ENCODE data around the gene TRAK1. TPM values are rescaled to one million over a fixed set of nuclear protein-coding genes. Genes with fewer than 3 reads are reported as not detected.
A peak's percentile ranks its signal among the peaks of the same experiment; 100 is the strongest.

Gene TRAK1
- total RNA-seq, 6 donors from 2014 or later, result 46.7 to 107 (median 74.7) TPM

GRCh38 chr3:42130329-42131070, 39.3 kb downstream of the TRAK1 start:
- no peak overlapping the region for H3K4me3 ChIP-seq
- ATAC-seq (ENCODE audit: low FRiP score in 2 of 2) (peak in 1 of 2 donors; percentile 41), DNase-seq (no peak)
- H3K27me3 ChIP-seq, result no peaks in the 10 kb centered on the region
- 77 to 83% methylated on average over 8 of the region's 8 CpGs for WGBS, 2 donors
- H3K4me1 ChIP-seq, result peaks cover 0 to 16% (median 7%) of the 10 kb centered on the region in 4 donors
- no peak overlapping the region for H3K27ac ChIP-seq
- peaks cover 0 to 20% (median 2%) of the 10 kb centered on the region in 4 donors for H3K36me3 ChIP-seq
- TF ChIP-seq EP300 (IDR thresholded peaks at IDR 0.05), result no peak
- TF ChIP-seq POLR2AphosphoS5 (IDR thresholded peaks at IDR 0.05), result no peak
- TF ChIP-seq POLR2A (IDR thresholded peaks at IDR 0.05), result no peak
- TF ChIP-seq, protein P1, sequence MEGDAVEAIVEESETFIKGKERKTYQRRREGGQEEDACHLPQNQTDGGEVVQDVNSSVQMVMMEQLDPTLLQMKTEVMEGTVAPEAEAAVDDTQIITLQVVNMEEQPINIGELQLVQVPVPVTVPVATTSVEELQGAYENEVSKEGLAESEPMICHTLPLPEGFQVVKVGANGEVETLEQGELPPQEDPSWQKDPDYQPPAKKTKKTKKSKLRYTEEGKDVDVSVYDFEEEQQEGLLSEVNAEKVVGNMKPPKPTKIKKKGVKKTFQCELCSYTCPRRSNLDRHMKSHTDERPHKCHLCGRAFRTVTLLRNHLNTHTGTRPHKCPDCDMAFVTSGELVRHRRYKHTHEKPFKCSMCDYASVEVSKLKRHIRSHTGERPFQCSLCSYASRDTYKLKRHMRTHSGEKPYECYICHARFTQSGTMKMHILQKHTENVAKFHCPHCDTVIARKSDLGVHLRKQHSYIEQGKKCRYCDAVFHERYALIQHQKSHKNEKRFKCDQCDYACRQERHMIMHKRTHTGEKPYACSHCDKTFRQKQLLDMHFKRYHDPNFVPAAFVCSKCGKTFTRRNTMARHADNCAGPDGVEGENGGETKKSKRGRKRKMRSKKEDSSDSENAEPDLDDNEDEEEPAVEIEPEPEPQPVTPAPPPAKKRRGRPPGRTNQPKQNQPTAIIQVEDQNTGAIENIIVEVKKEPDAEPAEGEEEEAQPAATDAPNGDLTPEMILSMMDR (IDR thresholded peaks at IDR 0.05), result no peak
- H3K9me3 ChIP-seq, result no peaks in the 10 kb centered on the region

DNA sequence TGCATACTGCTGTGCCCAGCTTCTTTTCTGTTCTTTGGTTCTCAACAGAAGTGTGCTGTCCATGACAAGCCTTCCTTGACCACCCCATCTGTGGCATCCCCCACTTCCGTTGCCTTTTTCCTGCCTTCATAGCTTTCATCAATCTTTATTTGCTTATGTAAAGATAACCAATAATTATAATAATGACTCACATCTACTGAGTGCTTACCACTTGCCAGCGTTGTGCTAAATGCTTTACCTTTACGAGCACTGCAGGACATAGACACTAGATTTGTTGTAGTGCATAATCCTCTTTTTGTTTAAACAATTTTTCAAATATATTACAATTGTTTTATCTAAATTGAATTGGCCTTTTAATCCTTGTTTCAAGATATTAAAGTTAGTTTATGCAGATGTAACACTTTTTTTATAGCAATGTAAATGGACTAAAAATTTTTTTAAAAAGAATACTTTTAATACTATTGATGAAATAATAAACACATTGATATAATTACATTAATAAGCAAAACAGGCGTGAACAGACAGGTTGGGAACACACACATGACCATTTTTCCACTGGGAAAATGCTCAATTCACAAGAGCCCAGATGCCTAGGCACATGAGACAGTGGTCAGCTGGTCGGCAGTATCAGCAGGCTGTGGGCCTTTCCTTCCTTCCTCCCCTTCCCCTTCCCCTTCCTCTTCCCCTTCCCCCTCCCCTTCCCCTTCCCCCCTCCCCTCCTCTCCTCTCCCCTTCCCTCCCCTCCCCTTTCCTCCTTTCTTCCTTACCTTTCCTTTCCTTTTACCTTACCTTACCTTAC, 42.5 kb downstream of the TRAK1 start:
- TF ChIP-seq, protein P1 (IDR thresholded peaks at IDR 0.05), result no peak
- no peak for TF ChIP-seq POLR2AphosphoS5 (IDR thresholded peaks at IDR 0.05)
- TF ChIP-seq EP300 (IDR thresholded peaks at IDR 0.05), result no peak
- TF ChIP-seq POLR2A (IDR thresholded peaks at IDR 0.05), result no peak
- DNase-seq, result no peak
- H3K4me3 ChIP-seq, result no peak overlapping the region
- peaks cover 0 to 20% (median 8%) of the 10 kb centered on the region in 4 donors for H3K4me1 ChIP-seq
- H3K27ac ChIP-seq, result peak overlapping the region in 1 of 4 donors; percentile 22
- H3K36me3 ChIP-seq, result no peaks in the 10 kb centered on the region
- no peaks in the 10 kb centered on the region for H3K27me3 ChIP-seq
- ATAC-seq (ENCODE audit: low FRiP score in 2 of 2), result no peak
- no peaks in the 10 kb centered on the region for H3K9me3 ChIP-seq
- WGBS, 2 donors, result 62 to 75% methylated on average over 5 of the region's 5 CpGs

DNA sequence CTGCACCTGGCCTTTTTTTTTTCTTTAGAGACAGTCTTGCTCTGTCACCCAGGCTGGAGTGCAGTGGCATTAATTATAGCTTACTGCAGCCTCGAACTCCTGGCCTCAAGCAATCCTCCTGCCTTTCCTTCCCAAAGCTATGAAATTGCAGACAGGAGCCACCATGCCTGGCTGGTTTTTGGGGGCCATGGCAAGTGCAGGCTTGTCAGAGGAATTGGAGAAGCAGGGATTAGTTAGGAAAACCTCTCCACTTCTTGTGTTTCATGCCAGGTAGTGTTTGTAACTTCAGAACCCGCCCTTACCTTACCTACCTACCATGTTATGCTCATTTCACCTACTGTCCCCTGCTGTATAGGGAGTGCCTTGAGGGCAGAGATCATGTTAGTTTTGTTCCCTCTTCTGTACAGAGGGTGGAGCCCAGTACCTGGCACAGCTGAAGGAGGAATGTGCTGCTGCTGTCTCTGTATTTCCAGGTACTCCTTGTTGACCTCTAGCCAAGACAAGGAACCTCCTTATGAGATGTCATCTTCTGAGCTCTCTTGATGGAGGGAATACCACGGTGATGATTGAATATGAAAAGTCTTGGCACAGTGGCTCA, 43.8 kb downstream of the TRAK1 start:
- Histone ChIP-seq H3K27me3 (no peaks in the 10 kb centered on the region), H3K4me1 (peaks cover 0 to 17% (median 5%) of the 10 kb centered on the region in 4 donors), H3K36me3 (peaks cover 0 to 2% (median 0%) of the 10 kb centered on the region in 4 donors), H3K4me3 (no peak overlapping the region), H3K27ac (no peak overlapping the region), H3K9me3 (no peaks in the 10 kb centered on the region)
- TF ChIP-seq EP300 (IDR thresholded peaks at IDR 0.05) (no peak), POLR2AphosphoS5 (IDR thresholded peaks at IDR 0.05) (no peak), POLR2A (IDR thresholded peaks at IDR 0.05) (no peak)
- TF ChIP-seq, protein P1 (IDR thresholded peaks at IDR 0.05), result no peak
- DNase-seq (no peak), ATAC-seq (ENCODE audit: low FRiP score in 2 of 2) (peak; percentile 36 to 66)
- WGBS, 2 donors, result 74 to 80% methylated on average over 3 of the region's 3 CpGs

GRCh38 chr3:42139621-42140453, 48.7 kb downstream of the TRAK1 start:
- DNase-seq (no peak), ATAC-seq (ENCODE audit: low FRiP score in 2 of 2) (no peak)
- WGBS, 2 donors, result 93% methylated on average over 14 to 16 of the region's 16 CpGs
- Histone ChIP-seq H3K4me3 (no peak overlapping the region), H3K36me3 (peaks cover 0 to 2% (median 0%) of the 10 kb centered on the region in 4 donors), H3K9me3 (no peaks in the 10 kb centered on the region), H3K27me3 (no peaks in the 10 kb centered on the region), H3K27ac (no peak overlapping the region), H3K4me1 (peaks cover 0 to 10% (median 4%) of the 10 kb centered on the region in 4 donors)
- no peak for TF ChIP-seq POLR2AphosphoS5 (IDR thresholded peaks at IDR 0.05)
- TF ChIP-seq EP300 (IDR thresholded peaks at IDR 0.05), result no peak
- TF ChIP-seq, protein P1 (IDR thresholded peaks at IDR 0.05), result no peak
